Measurements from ENCODE around the gene CCDC102A.
"Not testable (repeated sequence)": the region's sequence is repeated elsewhere in the genome, so short reads cannot be mapped to it uniquely, and the experiment has no call there.

The CCDC102A gene

DNA sequence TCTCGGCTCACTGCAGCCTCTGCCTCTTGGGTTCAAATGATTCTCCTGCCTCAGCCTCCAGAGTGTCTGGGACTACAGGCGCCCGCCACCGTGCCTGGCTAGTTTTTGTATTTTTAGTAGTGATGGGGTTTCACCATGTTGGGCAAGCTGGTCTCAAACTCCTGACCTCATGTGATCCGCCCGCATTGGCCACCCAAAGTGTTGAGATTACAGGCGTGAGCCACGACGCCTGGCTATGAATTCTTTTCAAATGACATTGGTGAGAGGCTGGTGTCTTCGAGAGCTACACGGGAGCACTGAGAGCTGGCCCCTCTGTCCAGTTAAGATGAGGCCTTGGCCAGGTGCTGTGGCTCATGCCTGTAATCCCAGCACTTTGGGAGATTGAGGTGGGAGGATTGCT lies 36.4 kb downstream of the CCDC102A start:
- not testable (repeated sequence) for DNase-seq

DNA sequence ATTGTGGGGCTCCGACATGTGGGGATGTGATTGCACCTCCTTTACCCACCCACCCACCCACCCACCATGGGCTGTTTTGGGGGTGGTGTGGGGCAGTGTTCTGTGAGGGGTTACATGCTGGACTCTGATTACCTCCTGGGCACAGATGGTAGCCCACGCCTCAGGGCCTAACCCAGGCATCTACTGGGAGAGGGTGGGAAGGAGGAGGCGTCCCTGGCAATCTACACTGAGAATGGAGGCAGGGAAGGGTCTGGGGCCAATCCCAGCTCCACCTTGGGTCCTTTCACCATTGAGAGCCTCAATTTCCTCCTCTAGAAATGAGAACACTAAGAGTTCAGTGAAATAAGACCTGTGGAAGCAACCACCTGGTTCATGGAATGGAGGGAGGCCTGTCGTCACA lies 38.3 kb downstream of the CCDC102A start:
- no peak for DNase-seq

- DNase-seq, result no peak
These were observed 39.2 kb downstream of the CCDC102A start for GRCh38 chr16:57497121-57497520.

DNA sequence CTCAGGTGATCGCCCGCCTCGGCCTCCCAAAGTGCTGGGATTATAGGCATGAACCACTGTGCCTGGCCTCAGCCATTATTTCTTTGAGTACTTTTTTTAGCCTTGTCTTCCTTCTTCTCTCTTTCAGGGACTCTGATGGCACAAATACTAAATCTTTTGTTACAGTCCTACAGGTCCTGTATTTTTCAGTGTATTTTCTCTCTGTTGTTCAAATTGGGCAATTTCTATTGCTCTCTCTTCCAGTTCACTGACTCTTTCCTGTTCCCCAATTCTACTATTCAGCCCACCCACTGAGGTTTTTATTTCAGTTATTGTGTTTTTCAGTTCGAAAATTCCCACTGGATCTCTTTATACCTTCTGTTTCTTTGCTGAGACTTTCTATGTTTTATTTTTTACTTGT lies 42.6 kb downstream of the CCDC102A start:
- DNase-seq, result no peak

DNA sequence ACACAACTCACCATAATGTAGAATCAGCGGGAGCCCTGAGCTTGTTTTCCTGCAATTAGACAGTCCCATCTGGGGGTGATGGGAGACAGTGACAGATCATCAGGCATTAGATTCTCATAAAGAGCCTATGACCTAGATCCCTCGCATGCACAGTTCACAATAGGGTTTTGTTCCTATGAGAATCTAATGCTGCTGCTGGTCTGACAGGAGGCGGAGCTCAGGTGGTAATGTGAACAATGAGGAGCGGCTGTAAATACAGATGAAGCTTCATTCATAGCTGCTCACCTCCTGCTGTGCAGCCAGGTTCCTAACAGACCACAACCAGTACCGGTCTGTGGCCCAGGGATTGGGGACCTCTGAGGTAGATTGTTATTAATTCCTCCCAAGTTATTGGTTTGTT lies 47.1 kb downstream of the CCDC102A start:
- DNase-seq, result no peak

- DNase-seq, result no peak
These were observed 49.2 kb downstream of the CCDC102A start for GRCh38 chr16:57486858-57487834.

- DNase-seq, result peak; percentile 79 to 83
These were observed 50.2 kb downstream of the CCDC102A start, which contains the start of gene DOK4 for GRCh38 chr16:57485916-57486857. Gene DOK4 (minus strand): TSS chr16:57486493. CDS start chr16:57479507, 6,986 bp downstream.

- no peak for DNase-seq
These were observed 51.1 kb downstream of the CCDC102A start for GRCh38 chr16:57485091-57485915.

DNA sequence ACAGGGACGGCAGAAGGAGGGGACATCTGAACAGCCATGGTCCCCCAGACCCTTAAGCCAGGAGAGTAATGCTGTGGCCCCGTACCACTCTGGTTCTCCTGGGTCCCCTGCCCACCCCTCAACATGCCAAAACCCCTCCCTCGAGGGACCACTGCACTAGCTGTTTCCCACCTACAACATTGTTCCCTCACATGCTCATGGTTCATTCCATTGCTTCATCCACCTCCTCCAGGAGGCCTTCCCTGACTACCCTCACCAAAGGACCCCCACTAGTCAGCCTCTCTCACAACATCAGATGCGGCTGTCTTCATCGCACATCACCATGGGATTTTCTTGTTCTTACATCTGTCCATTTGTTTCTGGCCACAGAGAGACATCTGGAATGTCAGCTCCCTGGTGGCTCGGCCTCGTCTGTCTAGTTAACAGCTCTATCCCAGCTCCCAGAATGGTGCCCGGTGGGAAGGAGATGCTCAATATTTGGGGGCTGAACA lies 51.8 kb downstream of the CCDC102A start:
- no peak for DNase-seq

- DNase-seq, result no peak
These were observed 52.5 kb downstream of the CCDC102A start for GRCh38 chr16:57483725-57484514.

DNA sequence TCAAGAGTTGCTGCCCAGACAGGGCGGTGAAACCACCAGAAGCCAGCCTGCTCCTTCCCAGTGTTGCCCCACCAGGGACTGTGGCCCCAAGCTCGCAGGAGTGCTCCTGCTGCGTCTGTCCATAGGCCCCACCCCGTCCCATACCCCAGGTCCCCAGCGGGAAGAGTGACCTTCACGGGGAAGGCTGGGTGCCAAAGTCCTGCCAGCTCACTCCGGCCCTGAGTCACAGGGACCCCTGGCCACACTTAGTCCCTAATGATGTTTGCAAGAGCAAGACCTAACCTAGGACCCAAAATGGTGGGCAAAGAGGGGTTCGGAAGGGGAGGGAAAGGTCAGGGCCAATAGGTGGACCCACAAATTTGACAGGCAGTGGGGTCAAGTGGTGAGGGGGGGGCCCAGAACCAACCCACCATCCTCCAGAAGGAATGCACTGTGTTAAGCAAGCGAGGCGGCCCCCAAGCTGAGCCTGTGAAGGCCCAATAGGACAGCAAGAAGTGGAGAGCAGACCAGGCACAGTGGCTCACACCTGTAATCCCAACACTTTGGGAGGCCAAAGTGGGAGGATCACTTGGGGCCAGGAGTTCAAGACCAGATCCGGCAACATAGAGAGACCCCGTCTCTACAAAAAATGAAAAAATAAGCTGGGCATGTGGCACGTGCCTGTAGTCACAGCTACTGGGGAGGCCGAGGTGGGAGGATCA lies 53.4 kb downstream of the CCDC102A start:
- DNase-seq, result no peak

GRCh38 chr16:57481421-57481820 lies 55.0 kb downstream of the CCDC102A start:
- no peak for DNase-seq

- DNase-seq, result no peak
These were observed 55.6 kb downstream of the CCDC102A start for GRCh38 chr16:57480754-57481230.

GRCh38 chr16:57479976-57480753 lies 56.2 kb downstream of the CCDC102A start:
- no peak for DNase-seq

DNA sequence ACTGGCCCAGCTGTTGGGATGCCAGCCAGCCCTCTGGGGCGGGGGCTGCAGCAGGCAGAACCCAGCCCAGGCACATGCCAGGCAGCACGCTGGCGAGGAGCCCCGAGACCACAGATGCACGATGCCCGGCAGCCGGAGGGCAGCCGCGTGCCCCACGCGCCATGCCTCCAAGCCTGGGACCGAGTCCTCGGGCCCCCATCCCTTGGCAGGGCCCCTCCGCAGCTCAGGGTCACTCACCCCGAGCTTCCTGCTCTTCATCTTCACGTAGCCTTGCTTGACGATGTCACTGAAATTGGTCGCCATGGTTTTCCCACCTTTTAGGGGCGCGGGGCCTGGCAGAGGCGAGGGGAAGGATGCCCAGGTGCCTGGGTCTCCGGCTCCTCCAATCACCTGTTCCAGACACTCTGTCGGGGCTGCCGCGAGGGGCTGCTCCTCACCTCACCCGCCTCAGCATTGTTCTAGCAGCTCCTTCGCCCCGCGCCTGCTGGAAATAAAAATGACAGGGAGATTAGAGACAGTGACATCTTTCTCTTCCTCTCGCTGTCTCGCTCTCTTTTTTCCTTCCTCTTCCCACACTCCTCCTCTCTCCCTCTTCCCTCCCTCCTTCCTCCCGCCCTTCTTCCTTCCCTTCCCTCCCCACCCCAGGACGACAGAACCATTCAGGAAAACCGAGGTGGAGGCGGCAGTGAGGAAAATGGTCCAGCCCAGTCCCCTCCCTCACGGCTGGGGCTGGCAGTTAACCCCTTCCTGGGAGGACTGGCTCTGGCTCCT lies 57.0 kb downstream of the CCDC102A start:
- no peak for DNase-seq

GRCh38 chr16:57478396-57479204 lies 57.8 kb downstream of the CCDC102A start:
- no peak for DNase-seq

DNA sequence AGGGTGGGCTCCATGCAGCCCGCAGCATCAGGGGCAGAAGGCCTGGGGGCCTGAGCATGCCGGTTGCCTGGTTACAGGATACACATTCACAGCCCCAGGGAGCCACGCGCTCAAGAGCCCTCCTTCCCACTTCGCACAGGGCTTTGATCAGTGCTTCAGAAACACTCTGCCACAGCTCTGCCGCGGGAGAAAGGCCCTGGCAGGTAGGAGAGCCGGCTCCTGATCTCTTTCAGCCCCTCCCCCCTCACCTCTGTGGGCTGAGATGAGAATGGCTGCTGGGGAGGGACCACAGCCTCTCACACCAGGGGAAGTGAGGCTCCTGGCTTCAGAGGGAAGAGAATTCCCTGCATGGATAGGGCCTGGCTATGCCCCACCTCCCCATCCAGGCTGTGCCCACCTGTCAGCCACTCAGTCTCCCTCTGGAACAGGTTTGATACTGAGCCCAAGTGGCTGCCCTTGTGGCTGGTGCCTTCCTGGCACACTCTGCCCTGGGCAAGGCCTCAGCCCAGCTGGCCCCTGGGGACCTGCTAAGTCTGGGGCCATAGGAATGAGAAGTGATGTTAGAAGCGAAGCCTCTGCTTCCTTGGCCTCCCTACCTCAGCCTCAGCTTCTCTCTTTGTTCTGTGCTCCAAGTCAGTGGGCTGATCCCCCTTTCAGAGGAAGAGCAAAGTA lies 58.7 kb downstream of the CCDC102A start:
- no peak for DNase-seq
